GM18867 (cell line): ENCODE measurements around the gene UBTD2.
A peak's percentile ranks its signal among the peaks of the same experiment; 100 is the strongest.
"Not testable (repeated sequence)": the region's sequence is repeated elsewhere in the genome, so short reads cannot be mapped to it uniquely, and the experiment has no call there.

Source experiments
- ATAC-seq: cut with Tn5 transposase; IDR thresholded peaks from one replicate; pipeline ENCODE4 v1.9.1; 2021; ENCODE audit warnings: mild to moderate bottlenecking, moderate library complexity; ENCODE audit not compliant: unreplicated experiment

The UBTD2 gene

DNA sequence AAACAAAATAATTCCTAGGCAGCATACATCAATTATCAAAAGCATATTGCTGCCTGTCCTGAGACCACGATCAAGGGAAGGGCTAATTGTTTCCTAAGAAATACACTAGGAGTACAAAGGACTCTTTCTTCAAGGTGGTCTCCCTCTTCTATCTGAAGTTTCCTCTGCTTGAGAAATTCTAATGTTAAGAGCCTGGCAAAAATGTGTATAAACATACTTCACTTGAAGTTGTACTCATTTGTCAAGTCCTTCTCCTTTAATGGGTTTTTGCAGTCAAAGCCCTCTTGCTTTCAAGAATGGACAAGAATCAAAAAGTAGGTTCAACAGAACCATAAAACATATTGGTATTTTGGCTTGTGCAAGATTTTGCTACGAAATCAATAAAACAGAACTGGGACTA is 31.1 kb downstream of the UBTD2 start:
- no peak for ATAC-seq

DNA sequence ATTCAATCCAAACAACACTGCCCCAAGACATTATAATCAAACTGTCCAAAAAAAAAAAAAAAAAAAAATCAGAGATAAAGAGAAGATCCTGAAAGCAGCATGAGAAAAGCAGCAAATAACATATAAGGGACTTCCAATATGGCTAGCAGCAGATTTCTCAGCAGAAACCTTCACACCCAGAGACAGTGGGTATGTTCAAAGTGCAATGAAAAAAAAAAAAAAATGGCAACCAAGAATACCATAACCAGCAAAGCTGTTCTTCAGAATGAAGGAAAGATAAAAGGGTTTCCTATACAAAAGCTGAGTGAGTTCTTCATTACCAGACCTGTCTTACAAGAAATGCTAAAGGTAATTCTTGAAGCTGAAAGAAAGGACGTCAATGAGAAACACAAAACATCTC is 32.1 kb downstream of the UBTD2 start:
- ATAC-seq = no peak

DNA sequence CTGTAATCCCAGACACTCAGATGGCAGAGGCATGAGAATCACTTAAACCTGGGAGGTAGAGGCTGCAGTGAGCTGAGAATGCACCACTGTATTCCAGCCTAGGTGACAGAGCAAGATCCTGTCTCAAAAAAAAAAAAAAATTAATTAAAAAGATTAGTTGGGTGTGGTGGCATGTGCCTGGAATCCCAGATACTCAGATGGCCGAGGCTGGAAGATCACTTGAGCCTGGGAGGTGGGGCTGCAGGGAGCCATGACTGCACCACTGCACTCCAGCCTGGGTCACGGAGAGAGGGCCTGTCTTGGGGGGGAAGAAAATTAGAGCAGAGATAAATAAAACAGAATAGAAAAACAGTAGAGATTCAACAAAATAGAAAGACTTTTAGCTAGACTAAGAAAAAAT is 34.9 kb downstream of the UBTD2 start:
- no peak for ATAC-seq

DNA sequence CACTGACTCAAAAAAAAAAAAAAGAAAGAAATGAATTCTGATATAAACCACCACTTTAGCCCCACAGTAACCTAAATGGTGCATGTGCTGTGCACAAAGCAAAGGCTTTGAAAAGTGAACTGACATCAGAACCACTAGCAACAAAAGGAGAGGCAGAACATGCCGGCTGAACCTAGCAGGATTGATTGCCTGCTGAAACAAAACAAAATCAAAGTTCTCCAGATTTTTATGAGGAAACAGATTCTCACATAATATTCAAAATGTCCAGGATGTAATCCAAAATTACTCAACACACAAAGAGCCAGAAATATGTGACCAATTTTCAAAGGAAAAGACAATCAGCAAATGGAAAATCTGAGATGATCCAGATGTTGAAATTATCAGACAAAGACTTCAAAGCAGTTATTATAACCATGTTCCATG is 37.9 kb downstream of the UBTD2 start:
- no peak for ATAC-seq

DNA sequence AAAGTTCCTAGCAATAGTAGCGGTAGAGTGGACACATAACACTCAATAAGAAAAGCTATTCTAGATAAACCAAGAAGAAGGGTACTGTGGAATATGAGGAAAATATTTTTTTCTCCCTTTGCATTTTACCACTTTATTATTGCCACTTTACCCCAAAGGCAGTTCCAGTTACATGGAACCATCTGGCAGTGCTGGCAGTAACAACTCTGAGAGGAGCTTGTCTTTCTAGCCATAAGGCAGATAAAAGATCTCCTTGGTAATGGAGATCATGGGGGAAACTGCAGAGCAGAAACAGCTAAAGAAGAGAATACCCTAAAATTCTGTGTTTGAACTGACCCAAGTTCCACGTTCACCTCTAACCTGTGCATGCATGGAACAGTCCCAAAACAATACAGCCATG is 38.5 kb downstream of the UBTD2 start:
- ATAC-seq = no peak

DNA sequence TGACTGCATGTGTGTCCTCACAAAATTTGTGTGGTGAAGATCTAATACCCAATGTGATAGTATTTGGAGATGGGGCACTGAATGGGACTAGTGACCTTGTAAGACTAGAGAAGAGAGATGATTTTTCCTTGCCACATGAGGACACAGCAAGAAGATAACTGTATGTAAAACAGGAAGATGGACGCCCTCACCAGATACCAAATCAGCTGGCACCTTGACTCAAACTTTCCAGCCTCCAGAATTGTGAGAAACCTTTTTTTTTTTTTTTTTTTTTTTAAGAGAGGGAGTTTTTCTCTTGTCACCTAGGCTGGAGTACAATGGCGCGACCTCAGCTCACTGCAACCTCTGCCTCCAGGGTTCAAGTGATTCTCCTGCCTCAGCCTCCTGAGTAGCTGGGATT is 40.3 kb downstream of the UBTD2 start:
- no peak for ATAC-seq

DNA sequence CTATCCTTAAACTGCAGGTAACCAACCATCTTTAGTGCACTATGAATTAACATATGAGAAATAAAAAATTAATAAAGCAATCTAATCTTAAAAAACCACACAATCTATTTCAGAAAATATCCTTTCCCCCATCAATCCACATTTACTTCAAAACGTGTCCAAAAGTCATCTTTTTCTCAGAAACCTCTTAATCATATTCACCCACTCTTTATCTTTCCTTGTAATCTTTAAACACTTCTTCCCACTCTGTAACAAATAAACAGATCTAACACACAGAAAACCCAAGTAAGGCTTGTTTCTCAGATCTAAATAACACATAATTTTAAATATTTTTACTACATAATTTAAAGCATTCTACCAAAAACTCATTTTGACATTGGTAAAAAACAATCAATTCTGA is 45.2 kb downstream of the UBTD2 start:
- ATAC-seq = no peak

DNA sequence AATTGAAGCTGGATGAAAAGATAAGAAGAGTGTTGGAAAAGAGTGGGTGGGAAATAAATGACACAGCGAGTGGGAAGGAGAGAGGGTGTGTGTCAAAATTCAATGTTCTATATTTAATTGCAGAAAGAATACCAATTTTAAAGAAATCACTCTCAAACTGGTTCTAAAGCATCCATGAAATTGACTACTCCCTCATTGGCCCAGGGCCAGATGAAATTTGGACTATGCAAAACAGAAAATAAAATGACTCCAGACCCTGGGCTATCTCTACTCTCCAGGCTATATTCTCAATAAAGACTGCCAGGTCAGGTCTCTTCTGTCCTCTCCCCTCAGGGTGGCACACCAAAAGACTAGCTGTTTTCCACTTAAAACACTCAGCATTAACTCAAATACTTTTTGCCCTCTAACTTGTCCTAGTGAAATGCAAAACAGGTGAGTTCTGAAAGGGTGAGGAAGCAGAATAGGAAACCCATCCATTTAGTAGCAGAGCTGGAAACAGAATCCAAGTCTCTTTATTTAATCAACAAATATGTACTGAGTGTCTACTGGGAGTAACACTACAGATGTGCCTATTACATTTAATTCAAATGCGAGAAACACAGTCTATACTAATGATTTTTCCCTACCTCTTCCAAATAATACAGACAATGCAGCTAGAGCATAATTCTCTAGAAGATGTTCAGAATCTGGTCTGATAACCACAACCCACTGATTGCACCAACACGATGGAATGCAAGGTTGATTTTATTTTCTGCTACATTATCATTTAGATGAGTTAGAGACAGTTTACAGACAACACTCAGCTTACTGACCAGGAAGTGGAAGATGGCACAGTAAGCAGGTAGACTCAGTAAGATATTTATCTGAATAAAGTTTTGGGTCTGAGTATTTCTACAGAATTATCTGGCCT is 47.5 kb downstream of the UBTD2 start:
- no peak for ATAC-seq

DNA sequence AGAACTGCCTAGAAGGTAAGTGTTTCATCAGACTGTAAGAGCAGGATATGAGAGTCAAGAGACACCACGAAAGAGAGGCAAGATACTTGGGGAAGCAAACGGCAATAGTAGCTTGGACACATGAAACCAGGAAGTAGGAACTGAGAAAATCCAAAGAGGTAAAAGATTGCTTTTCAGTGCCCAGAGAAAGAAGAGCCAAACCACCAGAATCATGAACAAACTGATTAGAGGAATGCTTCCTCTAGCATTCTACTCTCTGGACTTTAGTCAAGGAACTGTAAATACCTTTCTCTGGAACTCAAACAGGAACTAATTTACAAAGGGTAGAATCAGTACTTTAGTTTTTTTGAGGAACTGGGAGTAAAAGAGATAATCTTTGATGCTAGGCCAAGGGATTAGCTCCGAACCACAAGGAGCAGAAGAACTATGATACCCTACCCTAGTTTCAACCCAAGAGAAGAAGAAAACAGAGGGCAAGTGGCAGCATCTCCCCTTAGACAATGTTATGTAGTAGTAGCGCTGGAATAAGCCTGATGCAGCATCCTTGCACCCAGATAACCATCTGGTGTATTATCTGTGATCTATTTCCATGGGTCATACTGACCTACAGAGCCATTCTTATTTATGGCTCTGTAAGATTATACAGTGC is 48.3 kb downstream of the UBTD2 start:
- peak; percentile 66 for ATAC-seq

DNA sequence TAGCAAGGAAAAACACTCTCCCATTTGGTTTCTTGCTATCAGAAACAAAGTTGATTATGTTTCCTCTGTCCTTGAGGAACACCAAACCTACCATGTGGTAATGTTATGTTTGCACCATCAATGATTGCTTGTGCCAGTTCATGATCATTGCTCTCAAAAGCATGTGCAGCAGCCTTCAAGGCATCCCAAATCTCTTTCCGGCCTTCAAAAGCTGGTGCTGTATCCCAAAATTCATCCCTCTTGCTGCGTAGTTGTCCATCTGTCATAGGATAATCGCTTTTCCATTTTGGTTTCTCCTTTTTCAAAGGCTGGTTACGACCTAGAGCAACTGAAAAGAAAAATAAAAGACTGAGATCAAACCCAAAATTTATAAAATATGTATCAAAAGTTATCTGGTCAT is 49.5 kb downstream of the UBTD2 start:
- no peak for ATAC-seq

DNA sequence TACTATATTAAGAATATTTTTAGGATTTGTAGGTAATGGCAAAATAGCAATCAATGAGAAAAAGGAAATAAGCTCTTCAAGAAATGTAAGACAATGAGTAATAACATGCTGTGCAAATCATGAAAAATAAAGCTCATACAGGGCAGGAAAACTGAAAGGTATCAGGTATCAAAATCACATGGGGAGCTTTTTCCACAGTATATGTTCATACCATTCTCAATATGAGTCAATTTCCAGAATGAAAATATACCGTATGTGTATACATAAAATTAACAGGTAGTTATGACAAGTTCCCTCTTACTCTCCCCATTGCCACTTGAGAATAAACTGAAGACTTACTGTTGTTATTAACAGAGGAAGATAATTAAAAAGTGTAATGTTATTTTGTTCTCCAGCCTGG is 53.7 kb downstream of the UBTD2 start:
- ATAC-seq = no peak

DNA sequence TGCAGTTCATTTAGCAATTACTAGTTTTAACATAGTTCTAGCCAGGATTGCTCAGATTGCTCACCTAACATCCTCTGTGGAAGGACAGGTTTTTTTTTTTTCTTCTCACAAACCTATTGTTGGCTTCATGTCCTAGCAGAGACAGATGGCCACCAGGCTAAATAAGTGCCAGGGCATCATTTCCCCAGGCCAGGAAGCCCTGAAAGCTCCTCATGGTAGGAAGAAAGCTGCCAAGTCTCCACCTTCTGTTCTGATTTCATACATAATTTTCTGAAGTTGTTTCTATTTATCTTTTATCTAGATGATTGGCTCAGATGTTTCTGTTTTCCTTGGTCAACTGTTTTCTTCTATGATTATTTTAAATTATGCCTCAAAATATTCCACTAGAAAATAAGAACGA is 58.6 kb downstream of the UBTD2 start:
- ATAC-seq = no peak

DNA sequence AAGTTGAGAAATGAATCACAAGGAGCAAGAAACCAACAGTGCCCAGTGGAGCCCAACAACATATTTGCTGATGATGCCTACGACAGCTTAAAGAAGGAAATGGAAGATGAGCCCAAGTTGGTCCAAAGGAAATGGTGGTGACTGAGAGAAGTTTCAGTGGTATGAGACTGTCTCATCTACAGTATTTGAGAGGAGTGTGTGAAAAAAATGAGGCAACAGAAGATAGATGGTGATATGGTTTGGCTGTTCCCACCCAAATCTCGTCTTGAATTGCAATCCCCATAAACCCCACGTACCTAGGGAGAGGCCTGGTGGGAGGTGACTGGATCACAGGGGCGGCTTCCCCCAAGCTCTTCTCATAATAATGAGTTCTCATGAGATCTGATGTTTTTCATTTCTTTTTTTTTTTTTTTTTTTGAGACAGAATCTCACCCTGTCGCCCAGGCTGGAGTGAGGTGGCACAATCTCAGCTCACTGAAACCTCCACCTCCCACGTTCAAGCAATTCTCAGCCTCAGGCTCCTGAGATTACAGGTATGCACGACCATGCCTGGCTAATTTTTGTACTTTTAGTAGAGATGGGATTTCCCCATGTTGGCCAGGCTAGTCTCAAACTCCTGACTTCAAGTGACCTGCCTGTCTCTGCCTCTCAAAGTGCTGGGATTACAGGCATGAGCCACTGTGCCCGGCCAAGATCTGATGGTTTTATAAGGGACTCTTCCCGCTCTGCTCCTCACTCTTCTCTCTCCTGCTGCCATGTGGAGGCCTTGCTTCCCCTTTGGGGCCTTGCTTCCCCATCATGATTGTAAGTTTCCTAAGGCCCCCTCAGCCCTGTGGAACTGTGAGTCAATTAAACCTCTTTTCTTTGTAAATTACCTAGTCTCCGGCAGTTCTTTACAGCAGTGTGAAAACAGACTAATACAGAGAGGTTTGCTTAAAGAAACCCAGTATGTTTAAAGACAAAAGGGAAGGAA is 59.4 kb downstream of the UBTD2 start:
- ATAC-seq = peak; percentile 82

DNA sequence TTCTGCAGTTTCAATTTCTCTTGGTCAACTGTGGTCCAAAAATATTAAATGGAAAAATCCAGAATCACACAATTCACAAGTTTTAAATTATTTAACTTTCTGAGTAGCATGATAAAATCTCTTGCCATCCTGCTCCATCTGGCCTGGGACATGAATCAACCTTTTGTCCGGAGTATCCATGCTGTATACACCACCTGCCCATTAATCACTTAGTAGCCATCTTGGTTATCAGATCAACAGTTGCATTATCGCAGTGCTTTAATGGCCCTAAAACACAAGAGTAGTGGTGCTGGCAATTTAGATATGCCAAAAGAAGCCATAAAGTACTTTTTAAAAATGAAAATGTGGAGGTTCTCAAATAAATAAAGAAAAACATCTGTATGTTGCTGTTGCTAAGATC is 64.3 kb downstream of the UBTD2 start:
- no peak for ATAC-seq

DNA sequence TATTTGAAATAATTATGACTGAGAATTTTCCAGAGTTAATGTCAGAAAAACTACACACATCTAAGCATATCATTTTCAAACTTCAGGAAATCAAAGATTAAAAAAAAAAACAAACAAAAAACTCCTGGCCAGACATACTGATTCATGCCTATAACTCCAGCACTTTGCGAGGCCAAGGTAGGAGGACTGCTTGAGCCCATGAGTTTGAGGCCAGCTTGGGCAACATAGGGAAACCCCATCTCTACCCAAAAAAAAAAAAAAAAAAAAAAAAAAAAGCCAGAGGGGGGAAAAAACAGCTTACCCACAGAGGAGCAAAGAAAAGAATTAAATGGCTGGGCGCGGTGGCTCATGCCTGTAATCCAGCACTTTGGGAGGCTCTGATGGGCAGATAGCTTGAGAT is 67.2 kb downstream of the UBTD2 start:
- no peak for ATAC-seq

DNA sequence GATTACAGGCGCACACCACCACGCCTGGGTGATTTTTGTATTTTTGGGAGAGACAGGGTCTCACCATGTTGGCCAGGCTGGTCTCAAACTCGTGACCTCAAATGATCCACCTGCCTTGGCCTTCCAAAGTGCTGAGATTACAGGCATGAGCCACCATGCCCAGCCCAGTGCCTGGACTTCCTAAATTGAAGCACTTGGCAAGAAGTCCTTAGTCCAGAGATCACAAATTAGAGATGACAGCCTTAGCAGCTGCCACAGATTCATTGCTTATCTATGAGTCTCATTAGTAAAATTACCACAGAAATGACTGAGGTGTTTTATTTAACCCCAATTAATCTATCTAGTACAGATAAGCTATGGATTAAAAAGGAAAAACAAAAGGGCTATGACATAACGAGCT is 70.4 kb downstream of the UBTD2 start:
- ATAC-seq = no peak

DNA sequence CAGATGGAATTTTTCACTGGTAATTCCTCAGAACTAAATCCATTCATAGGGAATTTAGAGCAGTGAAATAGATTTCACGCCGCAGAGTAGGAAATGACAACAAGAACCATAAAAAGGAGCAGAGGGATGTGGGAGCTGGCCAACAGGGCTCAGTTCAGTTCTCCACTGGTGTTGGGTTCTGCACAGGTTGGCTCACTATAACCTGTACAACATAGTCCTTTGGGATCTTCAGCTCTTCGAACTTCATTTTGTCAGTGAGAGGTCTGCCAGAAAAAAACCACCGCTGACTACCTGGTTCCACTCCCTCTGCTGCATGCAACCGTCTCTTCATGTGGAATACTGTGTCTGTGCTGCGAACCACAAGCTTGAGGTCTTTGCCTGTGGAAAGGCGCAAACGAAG is 71.9 kb downstream of the UBTD2 start:
- no peak for ATAC-seq

DNA sequence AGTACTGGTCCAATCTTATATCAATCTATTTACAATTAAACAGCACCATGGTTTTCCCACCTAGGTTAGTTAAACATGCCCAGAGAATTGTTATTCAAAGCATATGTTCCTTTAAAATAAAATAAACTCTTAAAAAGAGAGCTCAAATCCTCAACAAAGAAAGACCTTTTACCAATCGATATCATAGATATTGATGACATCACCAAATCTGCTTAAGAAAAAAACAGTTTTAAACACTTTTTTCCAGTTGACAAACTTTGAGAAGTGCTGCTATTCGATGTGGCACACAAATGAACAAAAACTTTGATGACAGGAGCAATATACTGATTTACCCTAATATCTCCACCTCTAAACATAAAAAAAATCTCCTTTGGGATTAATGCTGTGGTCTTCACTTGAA is 73.8 kb downstream of the UBTD2 start:
- no peak for ATAC-seq

DNA sequence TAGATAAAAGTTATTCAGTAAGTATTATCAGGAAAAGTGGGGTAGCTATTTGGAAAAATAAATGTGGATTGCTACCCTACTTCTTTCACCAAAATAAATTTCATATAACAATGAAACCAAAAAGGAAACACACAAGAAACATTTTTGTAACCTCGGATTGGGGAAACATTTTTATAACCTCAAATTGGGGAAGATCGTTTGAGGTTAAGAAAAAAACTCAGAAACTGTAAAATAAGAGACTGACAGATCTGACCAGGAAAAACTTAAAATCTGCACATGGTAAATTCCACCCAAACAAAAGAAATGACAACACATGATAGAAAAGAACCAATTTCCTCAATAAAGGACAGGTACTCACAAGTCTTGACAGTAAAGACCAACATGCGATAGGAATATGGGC is 76.1 kb downstream of the UBTD2 start:
- no peak for ATAC-seq

DNA sequence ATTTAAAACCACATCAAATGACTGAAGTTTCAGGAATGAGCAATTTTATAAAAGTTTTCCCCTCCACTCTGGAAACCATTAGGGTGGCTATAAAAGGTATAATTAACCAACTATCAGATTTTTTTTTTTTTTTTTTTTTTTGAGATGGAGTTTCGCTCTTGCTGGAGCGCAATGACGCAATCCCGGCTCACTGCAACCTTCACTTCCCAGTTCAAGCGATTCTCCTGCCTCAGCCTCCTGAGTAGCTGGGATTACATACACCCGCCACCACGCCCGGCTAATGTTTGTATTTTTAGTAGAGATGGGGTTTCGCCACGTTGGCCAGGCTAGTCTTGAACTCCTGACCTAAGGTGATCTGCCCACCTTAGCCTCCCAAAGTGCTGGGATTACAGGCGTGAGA is 77.6 kb downstream of the UBTD2 start:
- not testable (repeated sequence) for ATAC-seq

DNA sequence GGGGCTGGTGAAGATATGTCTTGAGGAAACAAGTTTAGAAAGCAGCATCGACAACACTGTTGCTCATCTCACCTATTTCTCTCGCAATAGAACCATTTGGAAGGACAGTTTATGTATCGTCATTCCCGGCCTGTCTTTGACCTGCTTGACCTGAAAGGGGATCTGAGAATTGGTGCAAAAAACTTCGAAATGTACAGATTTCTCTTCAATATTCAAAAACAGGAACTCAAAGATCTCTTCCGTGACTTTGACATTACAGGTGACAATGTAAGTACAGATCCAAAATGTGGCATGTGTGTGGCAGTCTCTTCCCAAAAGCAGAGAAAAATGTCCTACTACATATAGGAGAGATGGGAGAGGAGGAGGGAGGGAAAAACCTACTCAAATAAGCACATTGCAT is 83.1 kb downstream of the UBTD2 start:
- no peak for ATAC-seq
